Measurements from ENCODE around the gene TMEM151B. TPM values are rescaled to one million over a fixed set of nuclear protein-coding genes. Genes with fewer than 3 reads are reported as not detected.

TMEM151B gene
- total and polyA plus RNA-seq, 2 of the 4 experiments (the other 2 are of a cell fraction), result not detected

DNA sequence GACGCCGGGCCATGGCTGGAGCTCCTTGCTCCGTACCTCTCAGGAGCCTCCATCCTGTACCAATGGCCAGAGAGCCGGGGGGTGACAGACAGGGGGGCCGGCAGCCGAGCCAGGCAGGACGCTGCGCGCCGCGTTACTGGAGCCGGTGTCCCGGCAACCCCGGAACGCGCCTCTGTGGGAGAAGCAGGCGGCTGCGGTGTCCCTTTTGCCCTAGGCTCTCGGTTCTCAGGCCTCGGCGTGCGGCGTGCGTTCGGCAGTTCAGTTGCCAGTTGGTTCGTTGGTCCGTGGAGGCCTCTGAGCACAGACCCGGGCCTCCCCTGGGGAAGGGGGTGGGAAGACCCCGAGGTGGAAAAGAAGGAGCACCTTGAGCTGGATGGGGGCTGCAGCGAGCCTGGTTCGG is 72.2 kb downstream of the TMEM151B start, which contains the start of gene SPATS1:
SPATS1 (plus strand) TSS at position 162 of the 400 bp plus-strand sequence. CDS start 446 bp downstream, outside the sequence.
- Histone ChIP-seq H2BK5ac (ENCODE audit: low read depth, low read length, poor library complexity, severe bottlenecking) (no peak within 1 kb of the TSS), H3K56ac (ENCODE audit: extremely low read depth, insufficient read depth, low read length) (no peak within 1 kb of the TSS), H3K9ac (ENCODE audit: low read depth, low read length) (no peak within 1 kb of the TSS), H3K27me3 (ENCODE audit: control insufficient read depth, insufficient read depth, low read length) (peaks cover 46% of the 10 kb centered on the region), H3K18ac (ENCODE audit: low read depth, low read length) (no peak within 1 kb of the TSS), H2AK5ac (ENCODE audit: low read depth, low read length) (no peak within 1 kb of the TSS), H3K4me2 (ENCODE audit: low read depth, low read length) (peak within 1 kb of the TSS; percentile 2; the same call in 1 of the 2 replicates), H3K9me3 (ENCODE audit: control insufficient read depth, insufficient read depth, low read length) (no peaks in the 10 kb centered on the region), H4K91ac (ENCODE audit: insufficient read depth, low read depth, low read length) (no peak within 1 kb of the TSS), H2BK15ac (ENCODE audit: low read depth, low read length) (no peak within 1 kb of the TSS), H2BK20ac (ENCODE audit: low read depth, low read length) (no peak within 1 kb of the TSS), H2AK9ac (replicated peaks; ENCODE audit: low read depth, low read length, poor library complexity) (no peak within 1 kb of the TSS), H3K23ac (ENCODE audit: low read depth, low read length) (no peak within 1 kb of the TSS), H3K4me1 (ENCODE audit: control insufficient read depth, insufficient read depth, low read length) (no peaks in the 10 kb centered on the region), H3K4ac (ENCODE audit: low read depth, low read length) (no peak within 1 kb of the TSS), H4K5ac (ENCODE audit: low read depth, low read length) (no peak within 1 kb of the TSS), H3K9me1 (ENCODE audit: insufficient read depth, low read length) (no peaks in the 10 kb centered on the region), H2BK120ac (ENCODE audit: low read depth, low read length) (no peak within 1 kb of the TSS), H3K27ac (ENCODE audit: insufficient read depth, low read length) (no peak within 1 kb of the TSS), H3K79me1 (ENCODE audit: low read depth in 1 of 2, low read length in 2 of 2) (no peaks in the 10 kb centered on the region), H3K14ac (replicated peaks; ENCODE audit: low read depth, low read length) (no peak within 1 kb of the TSS), H4K20me1 (ENCODE audit: insufficient read depth, low read length) (no peaks in the 10 kb centered on the region), H3K4me3 (ENCODE audit: insufficient read depth, low read depth, low read length) (no peak within 1 kb of the TSS), H4K8ac (ENCODE audit: low read depth in 2 of 2, low read length in 2 of 2) (no peak within 1 kb of the TSS), H2AFZ (replicated peaks; ENCODE audit: low read length, poor library complexity) (no peak within 1 kb of the TSS), H3K36me3 (ENCODE audit: control insufficient read depth, insufficient read depth, low read length) (no peaks in the 10 kb centered on the region)
- peak; percentile 38 for ATAC-seq (ENCODE audit: low read depth)
- intact Hi-C loops (cut with micrococcal nuclease) (no loop called here), dilution Hi-C loops (cut with HindIII; ENCODE audit: low sequenced_read_pairs, unreplicated experiment) (no loop called here), in situ Hi-C loops (cut with MboI; ENCODE audit: low sequenced_read_pairs) (no loop called here)
- BruUV-seq (replicated peaks), result no TSS peak
- TF ChIP-seq RAD21 (IDR thresholded peaks at IDR 0.05; ENCODE audit: low read length) (no peak), CEBPB (IDR thresholded peaks at IDR 0.05; ENCODE audit: low read depth, low read length) (no peak), RFX5 (IDR thresholded peaks at IDR 0.05; ENCODE audit: low read depth, low read length) (no peak), FOS (IDR thresholded peaks at IDR 0.05; ENCODE audit: low read depth, low read length) (no peak), SMC3 (IDR thresholded peaks at IDR 0.05; ENCODE audit: low read depth, low read length) (no peak), MXI1 (IDR thresholded peaks at IDR 0.05; ENCODE audit: borderline replicate concordance, low read depth, low read length) (no peak), RCOR1 (IDR thresholded peaks at IDR 0.05; ENCODE audit: insufficient replicate concordance, low read length) (no peak), CTCF (conservative IDR thresholded peaks at IDR 0.05; ENCODE audit: low read depth, low read length) (no peak), POLR2A (IDR thresholded peaks at IDR 0.05; ENCODE audit: low read depth, low read length) (no peak), NFE2L2 (IDR thresholded peaks at IDR 0.05; ENCODE audit: low read depth, low read length) (no peak), MAFK (IDR thresholded peaks at IDR 0.05; ENCODE audit: low read depth, low read length) (no peak), CHD1 (IDR thresholded peaks at IDR 0.05; ENCODE audit: low read depth, low read length) (no peak), MAZ (IDR thresholded peaks at IDR 0.05; ENCODE audit: borderline replicate concordance, low read depth, low read length) (no peak), BHLHE40 (IDR thresholded peaks at IDR 0.05; ENCODE audit: low read depth, low read length) (no peak)
- TF ChIP-seq, protein P1, sequence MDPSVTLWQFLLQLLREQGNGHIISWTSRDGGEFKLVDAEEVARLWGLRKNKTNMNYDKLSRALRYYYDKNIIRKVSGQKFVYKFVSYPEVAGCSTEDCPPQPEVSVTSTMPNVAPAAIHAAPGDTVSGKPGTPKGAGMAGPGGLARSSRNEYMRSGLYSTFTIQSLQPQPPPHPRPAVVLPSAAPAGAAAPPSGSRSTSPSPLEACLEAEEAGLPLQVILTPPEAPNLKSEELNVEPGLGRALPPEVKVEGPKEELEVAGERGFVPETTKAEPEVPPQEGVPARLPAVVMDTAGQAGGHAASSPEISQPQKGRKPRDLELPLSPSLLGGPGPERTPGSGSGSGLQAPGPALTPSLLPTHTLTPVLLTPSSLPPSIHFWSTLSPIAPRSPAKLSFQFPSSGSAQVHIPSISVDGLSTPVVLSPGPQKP (IDR thresholded peaks at IDR 0.05; ENCODE audit: borderline replicate concordance, low read depth, low read length), result no peak
- TF ChIP-seq, protein P2, sequence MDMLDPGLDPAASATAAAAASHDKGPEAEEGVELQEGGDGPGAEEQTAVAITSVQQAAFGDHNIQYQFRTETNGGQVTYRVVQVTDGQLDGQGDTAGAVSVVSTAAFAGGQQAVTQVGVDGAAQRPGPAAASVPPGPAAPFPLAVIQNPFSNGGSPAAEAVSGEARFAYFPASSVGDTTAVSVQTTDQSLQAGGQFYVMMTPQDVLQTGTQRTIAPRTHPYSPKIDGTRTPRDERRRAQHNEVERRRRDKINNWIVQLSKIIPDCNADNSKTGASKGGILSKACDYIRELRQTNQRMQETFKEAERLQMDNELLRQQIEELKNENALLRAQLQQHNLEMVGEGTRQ (IDR thresholded peaks at IDR 0.05; ENCODE audit: low read depth, low read length), result no peak
- ChIA-PET CTCF (no interaction called here), POLR2A (ENCODE audit: unreplicated experiment) (no interaction called here)
- 10% methylated on average over 16 of the region's 31 CpGs; no CpG with 5 or more reads in 1 of the 2 experiments for WGBS, 2 experiments (ENCODE audit: extremely low coverage in 2 of 2, insufficient read length in 1 of 2)
- no peak for DNase-seq
